ENCODE results near the gene IFNA2. TPM values are rescaled to one million over a fixed set of nuclear protein-coding genes. Genes with fewer than 3 reads are reported as not detected.

IFNA2 gene
- total and polyA plus RNA-seq, 4 donors = not detected

- peaks cover 0 to 20% (median 3%) of the 10 kb centered on the region in 4 donors for H3K27me3 ChIP-seq (ENCODE audit: control insufficient read depth in 4 of 4, insufficient read depth in 4 of 4, low read length in 3 of 4)
- H3K36me3 ChIP-seq (ENCODE audit: control insufficient read depth in 4 of 4, insufficient read depth in 3 of 4, low read depth in 1 of 4, low read length in 3 of 4) = no peaks in the 10 kb centered on the region
- no peak overlapping the region for H3K4me3 ChIP-seq (ENCODE audit: low read depth in 1 of 3, low read length in 3 of 3)
- H3K4me1 ChIP-seq (ENCODE audit: control insufficient read depth in 4 of 4, insufficient read depth in 4 of 4, low read length in 3 of 4) = no peaks in the 10 kb centered on the region
- 66% methylated on average over 3 of the region's 3 CpGs for WGBS
- H3K9me3 ChIP-seq (ENCODE audit: control insufficient read depth in 4 of 4, low read length in 3 of 4) = no peaks in the 10 kb centered on the region
- DNase-seq (ENCODE audit: low spot score) = no peak
- no peak overlapping the region for H3K9ac ChIP-seq (ENCODE audit: low read depth in 1 of 2, low read length in 2 of 2)
- H3K27ac ChIP-seq (ENCODE audit: low read depth in 1 of 2, low read length in 2 of 2) = no peak overlapping the region
- no peak for TF ChIP-seq GABPA (IDR thresholded peaks at IDR 0.05 in 1 of 2, conservative IDR thresholded peaks at IDR 0.05 in 1 of 2)
- no peak for TF ChIP-seq CTCF (IDR thresholded peaks at IDR 0.05; ENCODE audit: low read depth, low read length, missing input control)
- no peak for TF ChIP-seq NR2F2 (IDR thresholded peaks at IDR 0.05)
- no peak for TF ChIP-seq REST (IDR thresholded peaks at IDR 0.05)
- no peak for TF ChIP-seq SP1 (IDR thresholded peaks at IDR 0.05)
- TF ChIP-seq JUND (IDR thresholded peaks at IDR 0.05) = no peak
- TF ChIP-seq RAD21 (IDR thresholded peaks at IDR 0.05) = no peak
- no peak for TF ChIP-seq ZBTB33 (IDR thresholded peaks at IDR 0.05)
- TF ChIP-seq FOXA2 (IDR thresholded peaks at IDR 0.05) = no peak
- TF ChIP-seq ATF3 (IDR thresholded peaks at IDR 0.05) = no peak
- no peak for TF ChIP-seq MAX (IDR thresholded peaks at IDR 0.05)
- TF ChIP-seq TAF1 (conservative IDR thresholded peaks at IDR 0.05) = no peak
Measured at GRCh38 chr9:21348430-21348970, 36.7 kb downstream of the IFNA2 start.

GRCh38 chr9:21340735-21341134 lies 44.5 kb downstream of the IFNA2 start:
- H3K27me3 ChIP-seq (ENCODE audit: control insufficient read depth in 4 of 4, insufficient read depth in 4 of 4, low read length in 3 of 4) = peaks cover 0 to 2% (median 0%) of the 10 kb centered on the region in 4 donors
- H3K36me3 ChIP-seq (ENCODE audit: control insufficient read depth in 4 of 4, insufficient read depth in 3 of 4, low read depth in 1 of 4, low read length in 3 of 4) = peaks cover 0 to 1% (median 0%) of the 10 kb centered on the region in 4 donors
- H3K27ac ChIP-seq (ENCODE audit: low read depth in 1 of 2, low read length in 2 of 2) = no peak overlapping the region
- TF ChIP-seq HNF4A (conservative IDR thresholded peaks at IDR 0.05) = no peak
- no peak for DNase-seq (ENCODE audit: low spot score)
- H3K4me1 ChIP-seq (ENCODE audit: control insufficient read depth in 4 of 4, insufficient read depth in 4 of 4, low read length in 3 of 4) = no peaks in the 10 kb centered on the region
- no peak overlapping the region for H3K9ac ChIP-seq (ENCODE audit: low read depth in 1 of 2, low read length in 2 of 2)
- no peaks in the 10 kb centered on the region for H3K9me3 ChIP-seq (ENCODE audit: control insufficient read depth in 4 of 4, low read length in 3 of 4)
- WGBS = 87% methylated on average over 4 of the region's 4 CpGs
- no peak overlapping the region for H3K4me3 ChIP-seq (ENCODE audit: low read depth in 1 of 3, low read length in 3 of 3)

Measured in liver (tissue), 9 donors.